Ishikawa (cell line): ENCODE measurements around the gene MMP17.

Experiments
- CEBPB ChIP-seq: IDR thresholded peaks from 2 replicates; pipeline ENCODE4 v1.6.1; 2012
- CREB1 ChIP-seq: IDR thresholded peaks from 2 replicates; pipeline ENCODE4 v1.6.1; 2012; ENCODE audit warnings: low read depth
- EGR1 ChIP-seq: IDR thresholded peaks from 2 replicates; pipeline ENCODE4 v1.6.1; 2012
- EP300 ChIP-seq: IDR thresholded peaks from 2 replicates; pipeline ENCODE4 v1.6.1; 2012; ENCODE audit warnings: borderline replicate concordance
- FOXM1 ChIP-seq: IDR thresholded peaks from 2 replicates; pipeline ENCODE4 v1.6.1; 2012; ENCODE audit warnings: low read depth, borderline replicate concordance
- MAX ChIP-seq: IDR thresholded peaks from 2 replicates; pipeline ENCODE4 v1.6.1; 2012
- NFIC ChIP-seq: IDR thresholded peaks from 2 replicates; pipeline ENCODE4 v1.6.1; 2012
- RAD21 ChIP-seq: IDR thresholded peaks from 2 replicates; pipeline ENCODE4 v1.6.1; 2012; ENCODE audit warnings: low read depth
- TAF1 ChIP-seq: IDR thresholded peaks from 2 replicates; pipeline ENCODE4 v1.6.1; 2012; ENCODE audit warnings: low read depth, mild to moderate bottlenecking
- TCF12 ChIP-seq: IDR thresholded peaks from 2 replicates; pipeline ENCODE4 v1.6.1; 2012; ENCODE audit warnings: low read depth
- TEAD4 ChIP-seq: IDR thresholded peaks from 2 replicates; pipeline ENCODE4 v1.6.1; 2012
- YY1 ChIP-seq: IDR thresholded peaks from 2 replicates; pipeline ENCODE4 v1.6.1; 2012; ENCODE audit warnings: low read depth
- ZBTB7A ChIP-seq: IDR thresholded peaks from 2 replicates; pipeline ENCODE4 v1.6.1; 2012; ENCODE audit warnings: low read depth
- TF ChIP-seq, protein P1 (sequence below): IDR thresholded peaks from 2 replicates; pipeline ENCODE4 v1.6.1; 2012
- TF ChIP-seq, protein P2 (sequence below): IDR thresholded peaks from 2 replicates; pipeline ENCODE4 v1.6.1; 2012; ENCODE audit warnings: low read depth, mild to moderate bottlenecking

The MMP17 gene

GRCh38 chr12:131836193-131836592, 8.0 kb downstream of the MMP17 start:
- TF ChIP-seq MAX (no peak), RAD21 (peak; percentile 39)

DNA sequence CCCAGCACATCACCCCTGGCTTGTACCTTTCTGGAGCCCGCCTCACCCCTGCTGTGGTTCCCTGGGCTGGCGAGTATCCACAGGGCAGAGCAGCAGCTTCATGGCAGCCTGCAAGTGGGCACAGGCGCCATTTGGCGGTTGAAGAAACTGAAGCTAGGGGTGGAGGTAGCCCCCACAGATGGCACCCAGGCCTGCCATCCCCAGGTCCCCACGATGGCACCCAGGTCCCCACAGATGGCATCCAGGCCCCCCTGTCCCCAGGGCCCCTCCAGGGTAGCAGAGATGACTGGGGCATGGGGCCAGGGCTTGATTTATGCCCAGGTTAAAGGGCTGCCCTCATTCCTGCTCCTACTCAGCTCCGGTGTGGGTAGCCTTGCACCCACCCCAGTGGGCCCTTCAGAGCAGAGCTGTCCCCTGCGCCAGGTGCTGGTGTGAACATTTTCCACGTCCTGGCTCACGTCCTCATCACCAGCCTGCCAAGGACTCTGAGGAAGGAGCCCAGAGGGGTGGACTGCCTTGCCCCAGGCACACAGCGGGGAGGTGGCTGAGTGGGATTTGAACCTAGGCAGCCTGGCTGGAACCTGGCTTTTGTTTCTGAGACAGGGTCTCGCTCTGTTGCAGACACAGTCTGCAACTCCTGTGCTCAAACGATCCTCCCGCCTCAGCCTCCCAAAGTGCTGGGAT, 8.7 kb downstream of the MMP17 start:
- TF ChIP-seq MAX (no peak), CREB1 (no peak), TAF1 (no peak), NFIC (no peak), RAD21 (no peak), EP300 (no peak), CEBPB (no peak), YY1 (no peak), TEAD4 (no peak), TCF12 (no peak), EGR1 (no peak), FOXM1 (no peak), ZBTB7A (no peak)
- TF ChIP-seq, protein P1, sequence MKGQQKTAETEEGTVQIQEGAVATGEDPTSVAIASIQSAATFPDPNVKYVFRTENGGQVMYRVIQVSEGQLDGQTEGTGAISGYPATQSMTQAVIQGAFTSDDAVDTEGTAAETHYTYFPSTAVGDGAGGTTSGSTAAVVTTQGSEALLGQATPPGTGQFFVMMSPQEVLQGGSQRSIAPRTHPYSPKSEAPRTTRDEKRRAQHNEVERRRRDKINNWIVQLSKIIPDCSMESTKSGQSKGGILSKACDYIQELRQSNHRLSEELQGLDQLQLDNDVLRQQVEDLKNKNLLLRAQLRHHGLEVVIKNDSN: no peak
- TF ChIP-seq, protein P2, sequence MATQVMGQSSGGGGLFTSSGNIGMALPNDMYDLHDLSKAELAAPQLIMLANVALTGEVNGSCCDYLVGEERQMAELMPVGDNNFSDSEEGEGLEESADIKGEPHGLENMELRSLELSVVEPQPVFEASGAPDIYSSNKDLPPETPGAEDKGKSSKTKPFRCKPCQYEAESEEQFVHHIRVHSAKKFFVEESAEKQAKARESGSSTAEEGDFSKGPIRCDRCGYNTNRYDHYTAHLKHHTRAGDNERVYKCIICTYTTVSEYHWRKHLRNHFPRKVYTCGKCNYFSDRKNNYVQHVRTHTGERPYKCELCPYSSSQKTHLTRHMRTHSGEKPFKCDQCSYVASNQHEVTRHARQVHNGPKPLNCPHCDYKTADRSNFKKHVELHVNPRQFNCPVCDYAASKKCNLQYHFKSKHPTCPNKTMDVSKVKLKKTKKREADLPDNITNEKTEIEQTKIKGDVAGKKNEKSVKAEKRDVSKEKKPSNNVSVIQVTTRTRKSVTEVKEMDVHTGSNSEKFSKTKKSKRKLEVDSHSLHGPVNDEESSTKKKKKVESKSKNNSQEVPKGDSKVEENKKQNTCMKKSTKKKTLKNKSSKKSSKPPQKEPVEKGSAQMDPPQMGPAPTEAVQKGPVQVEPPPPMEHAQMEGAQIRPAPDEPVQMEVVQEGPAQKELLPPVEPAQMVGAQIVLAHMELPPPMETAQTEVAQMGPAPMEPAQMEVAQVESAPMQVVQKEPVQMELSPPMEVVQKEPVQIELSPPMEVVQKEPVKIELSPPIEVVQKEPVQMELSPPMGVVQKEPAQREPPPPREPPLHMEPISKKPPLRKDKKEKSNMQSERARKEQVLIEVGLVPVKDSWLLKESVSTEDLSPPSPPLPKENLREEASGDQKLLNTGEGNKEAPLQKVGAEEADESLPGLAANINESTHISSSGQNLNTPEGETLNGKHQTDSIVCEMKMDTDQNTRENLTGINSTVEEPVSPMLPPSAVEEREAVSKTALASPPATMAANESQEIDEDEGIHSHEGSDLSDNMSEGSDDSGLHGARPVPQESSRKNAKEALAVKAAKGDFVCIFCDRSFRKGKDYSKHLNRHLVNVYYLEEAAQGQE: no peak

GRCh38 chr12:131840643-131841416, 12.6 kb downstream of the MMP17 start:
- TF ChIP-seq, protein P1: no peak
- TF ChIP-seq EP300: no peak
- no peak for TF ChIP-seq RAD21
- TF ChIP-seq CEBPB: no peak
- TF ChIP-seq, protein P2: no peak
- no peak for TF ChIP-seq EGR1
- no peak for TF ChIP-seq FOXM1
- no peak for TF ChIP-seq NFIC
- TF ChIP-seq TAF1: no peak
- no peak for TF ChIP-seq YY1
- TF ChIP-seq TEAD4: no peak
- no peak for TF ChIP-seq MAX
- TF ChIP-seq ZBTB7A: no peak
- no peak for TF ChIP-seq TCF12

GRCh38 chr12:131841547-131841946, 13.4 kb downstream of the MMP17 start:
- TF ChIP-seq EP300: no peak

DNA sequence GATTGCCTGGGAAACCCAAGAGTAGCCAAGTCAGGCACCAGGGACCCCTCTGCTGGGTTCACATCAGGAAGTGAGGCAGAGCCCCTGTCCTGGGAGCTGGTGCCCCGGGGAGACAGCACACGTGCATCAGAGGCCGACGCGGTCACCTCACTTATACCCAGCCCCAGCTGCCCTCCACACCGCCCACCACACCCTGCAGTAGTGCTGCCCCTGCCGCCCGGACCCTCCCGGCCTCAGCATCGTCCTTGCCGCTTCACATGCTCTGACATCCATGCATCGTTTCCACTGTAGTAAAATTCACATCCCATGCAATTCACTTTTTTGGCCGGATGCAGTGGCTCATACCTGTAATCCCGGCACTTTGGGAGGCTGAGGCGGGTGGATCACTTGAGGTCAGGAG, 14.0 kb downstream of the MMP17 start:
- TF ChIP-seq FOXM1: no peak

DNA sequence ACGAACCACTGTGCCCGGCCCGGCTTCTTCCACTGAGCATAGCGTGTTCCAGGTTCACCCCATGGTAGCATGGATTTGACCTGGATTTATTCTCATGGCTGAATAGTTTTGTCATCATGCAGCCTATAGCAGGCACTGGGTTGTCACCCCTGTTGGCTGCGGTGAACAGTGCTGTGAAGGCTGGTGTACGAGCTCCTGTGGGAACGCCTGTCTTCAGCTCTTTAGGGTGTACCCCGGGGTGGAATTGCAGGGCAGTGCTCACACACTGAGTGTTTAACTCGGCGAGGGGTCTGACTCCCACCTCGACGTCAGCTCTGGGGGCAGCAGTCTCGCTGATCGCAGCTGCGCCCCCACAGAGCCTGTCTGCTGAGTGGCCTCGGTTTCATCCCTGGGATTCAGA, 15.3 kb downstream of the MMP17 start:
- TF ChIP-seq ZBTB7A (no peak), NFIC (no peak), RAD21 (no peak)
